Right ventricle myocardium inferior (tissue), 1 donor: ENCODE results near the gene RAB9A. TPM values are rescaled to one million over a fixed set of nuclear protein-coding genes. Genes with fewer than 3 reads are reported as not detected.
"Not testable (repeated sequence)": the region's sequence is repeated elsewhere in the genome, so short reads cannot be mapped to it uniquely, and the experiment has no call there.

ENCODE experiments used
- ATAC-seq: fragments of 200-7000 bp; cut with Tn5 transposase; one replicate; pipeline ENCODE4 v1.9.1; 2020; ENCODE audit warnings: mild to moderate bottlenecking, moderate library complexity
- DNase-seq: peaks from one replicate; pipeline ENCODE4 v3.0.0; 2021; ENCODE audit errors: missing footprints
- intact Hi-C: fragments of 100-400 bp; cut with DNase I; formaldehyde crosslinking; loops from one replicate; pipeline ENCODE4 v1.11.0; 2022
- total RNA-seq: library from RNA; stranded (reverse); fragmentation: NEBNext Ultra II Directional; extraction: Animal tissue kit (Norgen Biotek cat#: 25700); gene quantifications from one replicate; pipeline ENCODE4 v1.2.1, GENCODE V29; 2021
- donor health status: DM: no; HTN: yes; CAD: no; lungs with severe emphysema.

Gene RAB9A
- total RNA-seq, 1 donor from 2014 or later: 20.7 TPM

DNA sequence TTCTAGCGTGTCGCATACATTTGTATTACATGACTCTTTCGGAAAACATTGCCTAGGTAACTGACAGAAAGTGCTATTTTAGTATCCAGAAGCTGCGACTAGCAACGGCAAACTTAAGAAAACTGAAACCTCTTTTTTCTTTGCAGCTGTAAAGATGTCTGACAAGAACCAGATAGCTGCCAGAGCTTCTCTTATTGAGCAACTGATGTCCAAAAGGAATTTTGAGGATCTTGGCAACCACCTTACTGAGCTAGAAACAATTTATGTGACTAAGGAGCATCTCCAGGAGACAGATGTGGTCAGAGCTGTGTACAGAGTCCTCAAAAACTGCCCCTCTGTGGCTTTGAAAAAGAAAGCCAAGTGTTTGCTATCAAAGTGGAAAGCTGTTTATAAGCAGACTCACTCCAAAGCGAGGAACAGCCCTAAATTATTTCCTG is 26.6 kb upstream of the RAB9A start:
- ATAC-seq (no peak), DNase-seq (no peak)
- intact Hi-C loops: loop anchor here (5.0 kb wide), 1 partner anchor 70 kb away; the partner anchor contains the start of genes OFD1 and TRAPPC2

- ATAC-seq (no peak), DNase-seq (no peak)
- intact Hi-C loops: loop anchor here (5.0 kb wide), 1 partner anchor 68 kb away; the partner anchor contains the start of genes OFD1 and TRAPPC2
Observed at GRCh38 chrX:13664020-13664419, 24.9 kb upstream of the RAB9A start.

DNA sequence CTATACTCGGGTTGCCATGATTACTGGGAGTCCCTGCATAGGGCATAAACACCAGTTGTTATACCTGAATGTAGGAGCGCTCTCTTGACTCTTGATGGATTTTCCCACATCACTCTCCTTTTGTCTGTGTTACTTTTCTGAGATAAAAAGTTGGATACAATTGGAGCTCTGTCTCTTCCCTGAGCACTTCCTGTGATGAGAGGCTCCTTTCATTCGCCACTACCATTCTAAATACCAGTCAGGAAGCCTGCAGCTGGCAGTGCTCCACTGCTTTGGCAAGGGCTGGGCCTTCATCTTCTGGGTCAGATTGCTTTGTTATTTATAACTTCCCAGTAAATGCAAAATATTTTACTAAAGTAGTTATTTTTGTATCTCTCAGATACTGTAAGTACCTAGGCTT is 22.1 kb upstream of the RAB9A start:
- ATAC-seq: no peak
- intact Hi-C loops: no loop called here

DNA sequence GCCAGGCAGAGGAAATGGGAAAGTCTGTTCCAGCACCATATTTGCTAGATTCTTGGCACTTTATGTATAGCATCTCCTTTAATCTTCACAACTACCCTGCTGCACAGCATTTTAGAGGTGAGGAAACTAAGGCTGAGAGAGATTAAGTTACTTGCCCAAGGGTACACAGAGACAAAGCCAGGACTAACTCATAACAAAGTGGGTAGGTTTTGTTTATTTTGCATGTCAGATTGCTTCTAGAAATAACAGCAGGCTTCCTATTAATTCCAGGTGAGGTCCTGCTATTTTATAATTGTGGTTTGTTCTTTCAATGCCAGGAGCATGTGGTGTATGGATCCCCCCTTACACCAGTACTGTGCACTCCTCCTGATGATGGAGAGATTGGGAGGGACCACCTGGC is 21.0 kb upstream of the RAB9A start:
- ATAC-seq (no peak), DNase-seq (no peak)
- intact Hi-C loops: no loop called here

More for the DNA sequence above, 22.1 kb upstream of the RAB9A start:
- DNase-seq: no peak

DNA sequence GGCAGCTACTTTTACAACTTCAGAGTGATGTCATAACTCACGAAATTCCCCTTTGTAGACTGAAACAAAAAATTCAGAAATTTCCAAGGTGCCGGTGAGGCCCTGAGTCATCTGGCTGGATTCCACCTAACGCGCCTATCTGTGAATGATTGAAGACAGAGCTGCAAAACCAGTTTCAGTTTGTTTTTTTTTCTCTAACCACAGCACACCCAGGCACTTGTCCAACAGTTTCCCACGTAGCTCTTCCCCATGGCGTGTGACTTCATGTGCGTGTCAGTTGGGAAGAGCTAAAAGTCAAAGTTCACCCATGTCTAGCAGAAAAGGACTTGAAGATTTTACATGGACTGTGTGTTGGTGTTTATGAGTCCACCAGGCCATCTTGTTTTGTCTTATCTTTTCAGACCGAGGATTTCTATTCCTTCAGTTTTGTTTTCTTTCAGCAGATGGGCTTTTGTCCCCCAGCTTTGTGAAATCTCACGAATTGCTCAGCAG is 19.6 kb upstream of the RAB9A start:
- intact Hi-C loops: no loop called here
- DNase-seq (no peak), ATAC-seq (peak; percentile 46)

GRCh38 chrX:13669755-13670154 is 19.2 kb upstream of the RAB9A start:
- ATAC-seq, intact Hi-C loops, DNase-seq: not testable (repeated sequence)

DNA sequence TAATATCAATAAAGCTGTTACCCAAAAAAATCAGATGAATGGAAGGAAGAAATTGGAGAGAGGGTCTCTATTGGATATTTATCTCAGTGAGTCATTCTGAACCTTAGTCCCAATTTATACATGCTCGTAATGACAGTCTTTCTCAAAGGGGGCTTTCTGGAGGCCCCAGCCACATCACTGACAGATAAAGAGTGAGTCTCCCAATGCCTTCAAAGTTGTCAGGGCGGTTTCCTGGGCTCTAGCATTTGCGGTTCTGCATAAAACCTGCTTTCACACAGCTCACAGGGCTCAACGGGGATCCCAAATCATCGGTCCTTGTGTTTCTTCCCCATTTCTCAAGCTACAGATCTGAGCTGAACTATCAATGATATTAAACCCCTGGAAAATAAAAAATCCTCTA is 18.7 kb upstream of the RAB9A start:
- DNase-seq (no peak), ATAC-seq (no peak)
- intact Hi-C loops: no loop called here

DNA sequence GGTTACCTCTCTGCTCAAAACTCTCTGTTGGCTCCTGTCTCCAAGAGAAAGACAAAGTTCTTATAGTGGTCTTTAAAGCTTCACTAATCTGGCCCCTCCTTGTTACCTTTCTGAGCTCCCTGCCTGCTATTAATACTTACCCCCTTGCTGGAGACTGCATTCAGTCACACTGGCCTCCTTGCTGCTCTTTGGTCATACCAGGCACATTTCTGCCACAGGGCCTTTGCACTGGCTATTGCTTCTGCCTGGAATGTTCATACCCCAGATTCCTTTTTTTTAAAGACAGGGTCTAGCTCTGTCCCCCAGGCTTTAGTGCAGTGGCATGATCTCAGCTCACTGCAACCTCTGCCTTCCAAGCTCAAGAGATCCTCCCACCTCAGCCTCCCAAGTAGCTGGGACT is 15.9 kb upstream of the RAB9A start:
- intact Hi-C loops: no loop called here
- DNase-seq: no peak
- ATAC-seq: no peak

- intact Hi-C loops: no loop called here
- DNase-seq: no peak
- ATAC-seq: no peak
Observed at GRCh38 chrX:13676885-13677284, 12.0 kb upstream of the RAB9A start.

GRCh38 chrX:13679700-13680099 is 9.2 kb upstream of the RAB9A start:
- intact Hi-C loops, ATAC-seq, DNase-seq: not testable (repeated sequence)

GRCh38 chrX:13681595-13681994 is 7.3 kb upstream of the RAB9A start:
- ATAC-seq (no peak), DNase-seq (no peak)
- intact Hi-C loops: no loop called here

GRCh38 chrX:13684361-13684760 is 4.6 kb upstream of the RAB9A start:
- ATAC-seq: no peak
- intact Hi-C loops: no loop called here

DNA sequence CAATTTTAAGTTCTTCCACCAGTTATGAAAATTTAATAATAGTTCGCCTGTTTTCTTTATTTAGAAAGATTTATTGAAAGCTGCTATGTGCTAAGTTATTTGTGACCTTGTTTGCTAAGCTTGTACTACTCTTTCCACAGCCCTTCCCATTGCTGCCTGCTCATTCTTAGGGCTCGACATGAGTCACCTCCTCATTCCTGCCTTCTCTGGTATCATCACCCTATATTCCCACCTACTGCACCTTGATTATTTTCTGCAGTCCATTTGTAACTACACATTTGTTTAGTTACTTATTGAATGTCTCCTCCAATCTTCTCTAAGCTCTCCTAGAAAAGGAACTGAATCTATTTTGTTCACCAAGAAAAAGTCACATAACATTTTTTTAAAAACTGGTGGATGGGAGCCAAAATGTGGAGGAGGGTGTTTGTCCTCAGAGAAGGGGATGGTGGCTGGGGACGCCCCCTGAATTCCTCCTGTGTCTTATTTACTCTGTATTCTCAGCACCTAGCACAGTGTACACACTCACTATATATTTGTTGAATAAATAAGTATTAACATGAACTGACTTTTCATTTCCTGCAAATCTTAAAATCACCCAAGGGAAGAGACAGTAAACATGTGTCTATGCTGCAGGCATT is 3.7 kb upstream of the RAB9A start:
- ATAC-seq (no peak), DNase-seq (no peak)
- intact Hi-C loops: no loop called here

More at GRCh38 chrX:13684361-13684760, 4.6 kb upstream of the RAB9A start:
- DNase-seq: no peak

DNA sequence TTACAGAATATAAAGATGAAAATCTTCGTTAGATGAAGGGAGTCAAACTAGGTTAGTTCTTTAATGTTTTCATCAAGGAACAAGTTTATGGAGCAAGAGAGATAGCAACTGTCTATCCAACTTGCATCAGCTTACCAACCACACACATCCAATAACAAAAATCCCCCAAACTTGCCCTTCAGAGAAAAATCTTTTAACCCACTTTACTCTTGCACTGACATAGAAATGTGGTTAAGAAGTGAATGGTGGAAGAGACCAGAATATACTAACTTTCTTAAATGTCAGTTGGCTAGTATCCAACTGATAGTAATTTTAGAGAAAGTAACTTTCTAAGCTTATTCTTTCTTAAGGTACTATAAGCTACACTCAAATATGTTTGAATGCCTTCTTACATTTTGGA is 1.7 kb upstream of the RAB9A start:
- intact Hi-C loops: no loop called here
- no peak for DNase-seq
- ATAC-seq: no peak

- DNase-seq (no peak), ATAC-seq (no peak)
- intact Hi-C loops: no loop called here
Observed at GRCh38 chrX:13688384-13688957, 457 bp upstream of the RAB9A start.

DNA sequence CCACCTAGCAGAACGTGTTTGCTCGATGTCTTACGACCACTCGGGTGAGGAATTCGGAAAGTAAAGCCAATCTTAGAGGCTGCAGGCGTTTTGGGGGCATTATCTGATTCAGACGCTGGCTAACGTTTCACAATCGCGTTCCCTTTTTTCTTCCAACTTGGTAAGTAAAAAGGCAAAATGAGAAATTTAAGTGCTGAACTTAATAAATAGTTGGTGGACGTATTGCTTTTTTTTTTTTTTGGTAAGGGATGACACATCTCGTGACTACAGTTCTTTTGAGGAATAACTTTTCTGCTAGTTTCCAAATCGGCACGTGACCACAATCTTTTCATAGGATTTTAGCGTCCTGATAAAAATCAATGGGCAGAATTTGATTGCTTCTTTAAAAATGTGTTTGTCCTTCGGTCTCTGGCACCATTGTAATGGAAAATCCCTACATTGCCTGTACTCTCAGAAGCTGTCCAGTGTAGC is 848 bp downstream of the RAB9A start:
- intact Hi-C loops: loop anchor here (5.0 kb wide), 1 partner anchor 43 kb away; the partner anchor contains the start of genes OFD1 and TRAPPC2
- ATAC-seq (no peak), DNase-seq (no peak)

DNA sequence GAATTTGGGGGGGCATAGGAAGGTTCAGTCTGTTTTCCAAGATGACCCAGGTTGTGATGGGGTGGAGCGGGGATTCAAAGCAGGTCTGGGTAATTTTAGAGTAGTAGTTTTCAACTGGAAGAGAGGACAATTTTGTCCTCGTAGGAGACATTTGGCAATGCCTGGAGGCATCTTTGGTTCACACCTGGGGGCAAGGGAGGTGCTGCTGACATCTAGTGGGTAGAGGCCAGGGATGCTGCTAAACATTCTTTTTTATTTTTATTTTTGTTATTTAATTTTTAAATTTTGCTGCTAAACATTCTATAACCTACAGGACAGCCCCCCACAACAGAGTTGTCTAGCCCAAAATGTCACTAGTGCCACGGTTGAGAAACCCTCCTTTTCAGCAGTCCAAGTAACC is 1.9 kb downstream of the RAB9A start:
- ATAC-seq: no peak
- no peak for DNase-seq
- intact Hi-C loops: loop anchor here (5.0 kb wide), 1 partner anchor 41 kb away; the partner anchor contains the start of genes OFD1 and TRAPPC2

- intact Hi-C loops: loop anchor here (5.0 kb wide), 1 partner anchor 40 kb away; the partner anchor contains the start of genes OFD1 and TRAPPC2
- no peak for ATAC-seq
- DNase-seq: no peak
Observed at GRCh38 chrX:13691841-13692371, 3.0 kb downstream of the RAB9A start.

- DNase-seq (no peak), ATAC-seq (no peak)
- intact Hi-C loops: loop anchor here (5.0 kb wide), 1 partner anchor 40 kb away; the partner anchor contains the start of genes OFD1 and TRAPPC2
Observed at GRCh38 chrX:13692771-13693231, 3.9 kb downstream of the RAB9A start.
